ENCODE data around the gene PIK3R6. TPM values are rescaled to one million over a fixed set of nuclear protein-coding genes. Genes with fewer than 3 reads are reported as not detected.

PIK3R6 gene
- 9.0 and 9.9 TPM in 2 replicates for total RNA-seq

DNA sequence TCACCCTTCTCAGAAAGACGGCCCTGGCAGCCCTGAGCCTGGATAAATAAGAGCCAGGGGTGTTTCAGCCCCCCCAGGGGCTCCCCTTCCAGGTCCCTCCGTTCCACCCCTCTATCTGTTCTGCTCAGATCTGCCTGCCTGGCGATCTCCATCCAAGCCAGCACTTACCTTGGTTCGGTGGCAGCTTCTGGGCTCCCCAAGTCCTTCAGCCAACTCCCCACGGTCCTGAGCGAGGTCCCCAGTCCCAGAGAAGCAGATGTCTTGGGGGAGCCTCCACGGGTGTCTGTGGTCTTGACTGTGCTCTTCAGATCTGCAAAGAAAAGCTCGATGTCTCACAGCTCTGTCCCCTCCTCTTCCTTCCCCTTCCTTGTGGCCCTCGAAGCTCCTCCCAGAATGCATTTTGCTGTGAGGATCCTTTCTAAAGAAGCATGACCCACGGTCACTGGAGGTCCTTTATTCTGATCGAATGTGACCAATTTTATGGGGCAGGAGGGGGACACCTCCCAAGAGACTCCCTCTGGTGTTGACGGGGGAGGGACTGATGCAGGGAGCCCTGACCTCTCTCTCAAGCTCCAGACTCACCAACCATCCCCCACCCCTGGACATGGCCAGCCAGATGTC lies at the start of gene PIK3R6:
Gene PIK3R6, minus strand, starts transcription at position 314 of the 621 bp plus-strand sequence. CDS start 17,880 bp downstream, outside the sequence.
- intact Hi-C loops (cut with micrococcal nuclease): loop anchor here (10.0 kb wide), 1 partner anchor 123 kb away; the partner anchor contains the start of gene CCDC42

GRCh38 chr17:8916466-8916865 lies 49.0 kb upstream of the PIK3R6 start:
- intact Hi-C loops (cut with micrococcal nuclease): no loop called here

DNA sequence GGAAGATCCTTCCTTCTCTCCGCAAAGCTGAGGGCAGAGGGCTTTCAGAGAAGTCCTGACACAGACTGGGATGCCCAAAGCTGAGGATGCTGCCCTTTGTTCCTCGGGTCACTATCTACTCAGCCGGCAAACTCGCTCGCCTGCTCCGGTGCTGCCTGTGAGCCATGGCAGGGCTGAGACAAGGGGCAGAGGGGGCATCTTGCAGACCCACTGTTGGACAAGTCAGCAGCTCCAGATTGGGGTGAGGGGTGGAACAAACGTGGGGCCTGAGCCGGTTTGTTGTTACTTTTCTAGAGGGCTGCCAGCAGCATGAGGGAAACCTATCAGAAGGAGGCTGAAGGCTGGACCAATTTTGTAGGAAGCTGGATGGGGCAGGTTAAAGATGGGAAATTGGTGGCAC lies 47.1 kb upstream of the PIK3R6 start:
- intact Hi-C loops (cut with micrococcal nuclease): no loop called here

DNA sequence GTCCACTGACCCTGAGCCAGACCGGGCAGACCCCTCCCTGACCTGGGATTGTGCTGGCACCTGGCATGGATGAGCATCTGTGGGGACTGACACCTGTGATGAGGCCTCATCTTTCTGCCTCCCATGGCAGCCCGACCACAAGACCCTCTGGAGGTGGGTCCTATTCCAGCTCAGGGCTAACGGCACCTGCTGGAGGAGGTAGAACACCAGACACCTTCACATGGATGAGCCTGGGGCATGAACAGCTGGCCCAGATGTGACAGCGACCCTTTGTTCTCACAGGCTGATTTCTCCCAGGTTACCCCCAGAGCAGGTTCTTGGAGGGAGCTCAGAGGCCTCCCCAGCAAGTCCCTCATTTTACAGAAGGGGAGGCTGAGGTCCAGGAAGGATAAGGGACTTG lies 46.4 kb upstream of the PIK3R6 start:
- intact Hi-C loops (cut with micrococcal nuclease): no loop called here

- intact Hi-C loops (cut with micrococcal nuclease): no loop called here
These were observed 45.6 kb upstream of the PIK3R6 start for GRCh38 chr17:8913091-8913490.

DNA sequence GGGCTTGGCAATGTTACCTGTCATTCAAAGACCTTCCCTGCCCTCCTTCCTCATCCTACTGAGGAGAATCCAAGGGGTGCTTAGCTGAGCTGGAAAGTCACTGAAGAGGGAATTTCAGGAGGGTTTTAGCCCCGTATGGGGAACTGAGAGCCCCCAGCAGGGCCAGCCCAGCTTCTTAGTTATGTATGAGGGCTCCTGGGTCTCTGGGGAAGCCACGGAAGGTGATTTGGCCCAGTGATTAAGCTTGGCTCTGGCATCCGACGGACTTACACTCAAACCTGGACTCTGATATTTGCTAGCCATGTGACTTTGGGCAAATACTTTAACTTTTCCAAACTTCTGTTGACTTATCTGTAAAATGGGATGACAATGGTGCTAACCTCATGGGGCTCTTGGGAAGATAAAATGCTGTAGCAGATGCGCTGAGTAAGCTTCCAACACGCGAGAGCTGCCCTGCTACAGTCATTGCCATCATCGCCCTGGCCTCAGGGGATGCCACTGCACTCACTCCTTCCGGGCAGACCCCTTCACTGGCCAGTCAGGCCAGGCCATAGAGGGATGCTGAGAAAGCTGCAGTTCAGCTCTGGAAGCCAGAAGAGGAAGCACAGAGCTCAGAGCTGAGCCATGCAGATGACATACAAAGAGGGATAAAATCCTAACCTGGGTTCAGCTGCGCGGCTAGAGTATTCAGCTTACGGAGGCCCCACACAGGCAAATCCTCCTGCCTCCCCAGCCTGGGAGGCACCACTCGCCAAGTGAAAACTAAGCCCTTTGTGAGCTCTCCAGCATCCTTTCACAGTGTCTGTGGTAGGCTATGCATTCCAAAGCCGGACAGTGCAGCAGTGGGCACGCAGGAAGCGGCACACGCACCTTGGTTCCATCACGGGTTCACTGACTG lies 44.9 kb upstream of the PIK3R6 start:
- intact Hi-C loops (cut with micrococcal nuclease): no loop called here

- intact Hi-C loops (cut with micrococcal nuclease): no loop called here
These were observed 43.6 kb upstream of the PIK3R6 start for GRCh38 chr17:8910969-8911604.

GRCh38 chr17:8909586-8910270 lies 42.3 kb upstream of the PIK3R6 start:
- intact Hi-C loops (cut with micrococcal nuclease): no loop called here

- intact Hi-C loops (cut with micrococcal nuclease): no loop called here
These were observed 37.9 kb upstream of the PIK3R6 start for GRCh38 chr17:8905331-8905730.

DNA sequence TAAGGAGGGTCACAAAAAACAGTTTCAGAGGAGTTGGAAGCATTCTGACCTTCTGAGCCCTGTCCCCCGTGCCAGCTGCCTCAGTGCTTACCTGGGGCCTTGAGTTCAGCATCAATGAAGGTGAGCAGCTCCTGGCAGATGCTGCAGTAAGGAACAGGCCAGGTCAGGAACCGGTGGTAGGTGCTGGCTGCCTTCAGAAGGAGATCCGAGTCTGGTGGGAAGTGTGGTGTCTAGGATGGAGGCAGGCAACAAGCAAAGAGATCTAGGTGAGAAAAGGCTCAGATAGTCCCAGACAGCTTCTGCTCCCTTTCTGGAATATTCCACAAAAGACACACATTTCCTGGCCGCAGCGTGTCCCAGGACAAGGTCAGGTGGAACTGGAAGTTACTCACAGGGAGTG lies 37.2 kb upstream of the PIK3R6 start:
- intact Hi-C loops (cut with micrococcal nuclease): no loop called here

DNA sequence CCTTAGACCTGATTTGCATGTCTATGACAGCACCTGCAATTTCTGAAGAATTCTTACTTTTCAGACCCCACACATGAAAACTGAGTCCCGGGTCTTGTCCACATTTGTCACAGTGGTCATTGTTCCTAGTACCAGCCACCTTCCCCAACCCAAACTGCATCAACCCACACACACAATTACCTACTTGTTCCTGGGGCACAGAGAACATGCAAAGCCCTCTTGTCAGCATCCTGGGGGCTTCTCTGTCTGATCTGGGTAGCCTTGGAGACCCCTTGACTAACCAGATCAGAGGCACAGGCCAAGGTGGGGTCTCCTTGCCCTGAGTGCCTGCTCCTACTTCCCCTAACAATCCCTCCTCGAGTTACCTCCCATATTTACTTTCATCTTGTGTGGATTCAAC lies 36.7 kb upstream of the PIK3R6 start:
- intact Hi-C loops (cut with micrococcal nuclease): no loop called here

- intact Hi-C loops (cut with micrococcal nuclease): no loop called here
These were observed 33.4 kb upstream of the PIK3R6 start for GRCh38 chr17:8900626-8901585.

- intact Hi-C loops (cut with micrococcal nuclease): no loop called here
These were observed 32.7 kb upstream of the PIK3R6 start for GRCh38 chr17:8900207-8900606.

DNA sequence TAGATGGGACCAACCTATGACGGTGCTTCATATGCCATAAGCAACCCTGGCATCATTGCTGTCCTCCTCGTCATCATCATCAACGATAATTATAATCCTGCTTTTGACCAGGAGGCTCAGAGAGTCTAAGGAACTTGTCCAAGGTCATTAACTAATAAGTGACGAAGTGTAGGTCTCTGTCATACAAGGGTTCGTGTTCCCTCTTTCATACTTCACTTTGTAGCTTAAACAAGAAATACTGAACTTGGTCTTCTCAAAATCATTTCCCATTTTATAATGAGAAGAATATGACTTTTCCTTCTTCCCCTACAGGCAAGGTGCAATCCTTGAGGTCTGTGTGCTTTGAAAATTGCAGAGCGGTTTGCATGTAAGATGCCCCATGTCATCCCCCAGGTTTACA lies 31.2 kb upstream of the PIK3R6 start:
- intact Hi-C loops (cut with micrococcal nuclease): loop anchor here (1.0 to 10.0 kb wide), 7 partner anchors 41 to 266 kb away; partner anchors contain the start of genes MYH10 and PIK3R5

DNA sequence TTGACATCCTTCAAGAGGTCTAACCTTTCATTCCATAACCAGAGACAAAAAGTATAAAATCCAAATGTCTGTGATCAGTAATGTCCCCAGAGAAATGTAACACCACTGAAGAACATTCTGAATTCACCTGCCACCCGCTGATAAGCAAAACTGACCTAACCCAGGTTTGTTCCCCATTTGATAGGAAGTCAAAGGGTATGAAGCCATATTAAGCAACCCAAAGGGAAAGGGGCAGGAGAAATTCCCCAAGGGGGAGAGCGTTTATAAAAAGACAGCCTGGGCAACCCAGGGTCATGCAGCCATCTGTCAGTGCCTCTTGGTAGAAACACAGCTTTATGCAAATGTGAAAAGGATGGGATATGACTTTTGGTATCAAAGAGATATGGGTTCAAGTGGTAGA lies 30.7 kb upstream of the PIK3R6 start:
- intact Hi-C loops (cut with micrococcal nuclease): loop anchor here (2.0 to 10.0 kb wide), 5 partner anchors 41 to 266 kb away; partner anchors contain the start of gene MYH10

DNA sequence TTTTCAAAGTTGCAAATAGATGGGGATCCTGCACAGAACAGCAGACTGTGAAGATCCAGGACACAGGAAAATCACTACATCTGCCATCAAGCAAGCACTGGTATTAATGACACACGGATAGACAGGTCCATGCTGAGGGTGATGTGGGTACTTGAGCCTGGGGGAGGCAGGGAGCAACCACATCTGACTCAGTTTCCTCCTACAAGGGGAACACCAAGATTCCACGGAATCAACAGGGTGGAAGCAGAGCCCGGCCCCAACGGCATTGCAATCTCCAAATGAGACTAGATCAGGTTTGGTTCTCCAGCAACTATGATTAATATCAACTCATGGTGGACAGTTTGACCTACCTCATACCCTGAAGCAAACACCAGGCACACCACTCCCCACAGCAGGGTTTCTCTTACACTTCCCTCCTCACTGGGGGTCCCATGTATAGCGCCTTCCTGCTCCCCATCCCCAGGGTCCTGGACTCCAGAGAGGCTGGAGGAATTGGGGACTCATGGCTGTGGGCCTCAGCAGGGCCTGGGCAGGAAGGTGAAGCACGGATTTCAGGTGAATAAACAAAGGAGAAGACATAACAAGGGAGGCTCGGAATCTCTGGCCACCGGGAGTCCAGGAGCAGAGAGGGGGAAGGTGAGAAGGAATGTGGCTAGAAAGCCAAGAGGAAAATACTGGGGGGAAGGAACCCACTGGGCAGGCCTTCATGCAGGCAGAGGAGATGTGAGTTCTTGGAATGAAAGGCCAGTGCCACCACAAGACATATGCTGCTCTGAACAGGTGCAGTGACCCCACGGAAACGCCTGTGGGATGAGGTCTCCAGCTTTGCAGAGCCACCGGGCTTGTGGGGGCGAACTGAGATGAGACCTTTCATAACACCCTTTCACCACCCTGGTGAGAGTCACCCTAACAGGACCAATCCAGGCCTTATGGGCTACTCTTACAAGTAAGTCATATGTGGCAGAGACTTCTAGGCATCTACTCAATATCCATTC lies 29.5 kb upstream of the PIK3R6 start:
- intact Hi-C loops (cut with micrococcal nuclease): loop anchor here (5.0 to 10.0 kb wide), 4 partner anchors 40 to 265 kb away; partner anchors contain the start of gene MYH10

- intact Hi-C loops (cut with micrococcal nuclease): loop anchor here (5.0 to 10.0 kb wide), 4 partner anchors 39 to 264 kb away; partner anchors contain the start of gene MYH10
These were observed 28.6 kb upstream of the PIK3R6 start for GRCh38 chr17:8896087-8896486.
